Endothelial cell of umbilical vein (primary cell): Measurements from ENCODE around the gene ELOVL5. TPM values are rescaled to one million over a fixed set of nuclear protein-coding genes. Genes with fewer than 3 reads are reported as not detected.

ENCODE experiments used
- BruUV-seq: library from RNA; stranded (reverse); fragments of 400-500 nt; replicated peaks from 2 replicates; lab custom pipeline; 2021; lab: Mats Ljungman, UMichigan
- CTCF ChIA-PET: fragments of 300-600, 350-600 bp; sonication (Branson Sonifier 250); formaldehyde crosslinking; loops from one replicate; lab custom pipeline; 2021; ENCODE audit warnings: antibody characterized with exemption, inconsistent platforms; lab: Charles Lee
- POLR2A ChIA-PET: fragments of 300-600, 350-600 bp; sonication (Branson Sonifier 250); formaldehyde crosslinking; loops from one replicate; lab custom pipeline; 2021; ENCODE audit warnings: antibody characterized with exemption, inconsistent platforms; lab: Charles Lee
- DNase-seq: peaks from one replicate; pipeline ENCODE4 v3.0.0-alpha.2; 2011; ENCODE audit warnings: low read depth, low spot score
- FAIRE-seq: peaks from 2 replicates; lab custom pipeline; 2011; peaks lifted over from hg19 to GRCh38; lab: Jason Lieb, UNC
- H2AFZ ChIP-seq: 2 replicates; pipeline ENCODE4 v1.6.0; 2012; ENCODE audit warnings: low read depth, low read length, control low read depth, inconsistent platforms
- H3K27ac ChIP-seq: 2 replicates; pipeline ENCODE4 v1.5.1; 2011; ENCODE audit warnings: low read depth, mild to moderate bottlenecking, control low read depth, low read length, moderate library complexity; ENCODE audit not compliant: insufficient read depth
- H3K27me3 ChIP-seq, 2 experiments: 2 replicates each; pipeline versions ENCODE4 v1.6.0 to v1.6.1; 2011; ENCODE audit warnings: low read length in 2 of 2, mixed read lengths in 1 of 2; ENCODE audit not compliant: control insufficient read depth in 2 of 2, insufficient read depth in 2 of 2
- H3K36me3 ChIP-seq, 2 experiments: 2 replicates in 1 of 2; 3 replicates in 1 of 2; pipeline ENCODE4 v1.5.1; 2011; ENCODE audit warnings: low read length in 2 of 2, mild to moderate bottlenecking in 1 of 2, moderate library complexity in 1 of 2; ENCODE audit not compliant: control insufficient read depth in 2 of 2, insufficient read depth in 2 of 2; ENCODE audit errors: extremely low read depth in 1 of 2
- H3K4me1 ChIP-seq: 3 replicates; pipeline ENCODE4 v1.5.1; 2011; ENCODE audit warnings: mild to moderate bottlenecking, low read length; ENCODE audit not compliant: control insufficient read depth, insufficient read depth; ENCODE audit errors: extremely low read depth
- H3K4me2 ChIP-seq: 2 replicates; pipeline ENCODE4 v1.6.1; 2011; ENCODE audit warnings: low read length, control low read depth, mixed read lengths; ENCODE audit not compliant: insufficient read depth
- H3K4me3 ChIP-seq, 3 experiments: fragments of 200-600 bp in 1 of 3; sonication (generic), shearing (Covaris generic) in 1 of 3; replicated peaks in 1 of 3; 2 replicates each; pipeline ENCODE4 v1.5.1; 2011 to 2016; ENCODE audit warnings: control low read depth in 3 of 3, low read length in 3 of 3, mild to moderate bottlenecking in 2 of 3, inconsistent platforms in 1 of 3, low read depth in 1 of 3, moderate library complexity in 1 of 3; ENCODE audit not compliant: insufficient read depth in 1 of 3
- H3K79me2 ChIP-seq: 2 replicates; pipeline ENCODE4 v1.6.0; 2012; ENCODE audit warnings: low read length, inconsistent platforms; ENCODE audit not compliant: control insufficient read depth, insufficient read depth
- H3K9ac ChIP-seq: replicated peaks from 2 replicates; pipeline ENCODE3; 2011; ENCODE audit warnings: low read length, control low read depth; ENCODE audit not compliant: insufficient read depth; ENCODE audit errors: extremely low read depth
- H3K9me1 ChIP-seq: replicated peaks from 3 replicates; pipeline ENCODE4 v1.6.0; 2011; ENCODE audit warnings: mild to moderate bottlenecking, low read length; ENCODE audit not compliant: control insufficient read depth, insufficient read depth; ENCODE audit errors: extremely low read depth
- H3K9me3 ChIP-seq: replicated peaks from 2 replicates; pipeline ENCODE4 v1.5.1; 2012; ENCODE audit warnings: low read length, inconsistent platforms; ENCODE audit not compliant: control insufficient read depth, insufficient read depth
- H4K20me1 ChIP-seq: replicated peaks from 2 replicates; pipeline ENCODE3; 2011; ENCODE audit warnings: mild to moderate bottlenecking, low read length; ENCODE audit not compliant: control insufficient read depth, insufficient read depth; ENCODE audit errors: extremely low read depth
- CTCF ChIP-seq, 2 donors: IDR thresholded peaks; 1 replicate in 1 of 2; 2 replicates in 1 of 2; pipeline ENCODE4 v1.5.1; 2011; ENCODE audit warnings: low read length in 2 of 2, mild to moderate bottlenecking in 2 of 2, moderate library complexity in 2 of 2, control low read depth in 1 of 2, inconsistent platforms in 1 of 2, low read depth in 1 of 2; ENCODE audit not compliant: insufficient read depth in 1 of 2; ENCODE audit errors: extremely low read depth in 1 of 2
- EZH2 ChIP-seq: IDR thresholded peaks from 2 replicates; pipeline ENCODE4 v1.6.1; 2012; ENCODE audit warnings: borderline replicate concordance, low read depth, mild to moderate bottlenecking, moderate library complexity, low read length, inconsistent platforms; ENCODE audit not compliant: severe bottlenecking
- FOS ChIP-seq: IDR thresholded peaks from 2 replicates; pipeline ENCODE4 v1.6.1; 2011; ENCODE audit warnings: mild to moderate bottlenecking, low read length, moderate library complexity, borderline replicate concordance; ENCODE audit not compliant: insufficient read depth
- JUN ChIP-seq: IDR thresholded peaks from 2 replicates; pipeline ENCODE4 v1.6.1; 2011; ENCODE audit warnings: borderline replicate concordance, low read depth; ENCODE audit not compliant: insufficient read length, insufficient read depth
- dilution Hi-C: fragments of 300-500 bp; cut with MboI; formaldehyde crosslinking; loops from one replicate; pipeline ENCODE4 v1.15.0; 2019; ENCODE audit warnings: low sequenced_read_pairs; ENCODE audit not compliant: extremely low pct_ligation_motif_present
- intact Hi-C: fragments of 100-400 bp; cut with micrococcal nuclease; formaldehyde crosslinking; loops from one replicate; pipeline ENCODE4 v1.10.0; 2022
- polyA plus RNA-seq, 4 experiments: library from polyadenylated mRNA; depleted of rRNA in 3 of 4; stranded (reverse) in 3 of 4; unstranded in 1 of 4; fragments of >200 nt; gene quantifications; 2 replicates each; pipeline versions ENCODE4 v1.2.1 to v1.2.3, GENCODE V29; 2011 to 2012; ENCODE audit warnings: missing spikeins in 1 of 4
- total RNA-seq: library from RNA; stranded (reverse); gene quantifications from 2 replicates; pipeline ENCODE4 v1.2.3, GENCODE V29; 2021

Gene ELOVL5
- total and polyA plus RNA-seq, 2 donors (not counting 3 experiments of a cell fraction or from before 2014, with no cell fraction given), result 85.9 to 140 TPM

GRCh38 chr6:53240761-53241160 lies 108.0 kb downstream of the ELOVL5 start:
- Histone ChIP-seq H3K4me1 (no peaks in the 10 kb centered on the region), H3K79me2 (no peaks in the 10 kb centered on the region), H3K27ac (no peak overlapping the region), H2AFZ (no peak overlapping the region), H3K36me3 (no peaks in the 10 kb centered on the region), H3K9me3 (no peaks in the 10 kb centered on the region), H3K4me3 (no peak overlapping the region), H3K9ac (no peak overlapping the region), H4K20me1 (no peaks in the 10 kb centered on the region), H3K27me3 (no peaks in the 10 kb centered on the region), H3K4me2 (no peak overlapping the region), H3K9me1 (no peaks in the 10 kb centered on the region)
- FAIRE-seq (no peak), DNase-seq (no peak)
- no TSS peak for BruUV-seq
- TF ChIP-seq EZH2 (no peak), CTCF (IDR thresholded peaks at IDR 0.05; ENCODE audit: extremely low read depth in 1 of 2, insufficient read depth in 1 of 2, low read depth in 1 of 2, low read length in 2 of 2) (no peak), FOS (no peak)
- intact Hi-C loops (no loop called here), dilution Hi-C loops (no loop called here)
- ChIA-PET POLR2A (no interaction called here), CTCF (no interaction called here)

- intact Hi-C loops, result no loop called here
- ChIA-PET CTCF (no interaction called here), POLR2A (no interaction called here)
- Histone ChIP-seq H3K4me2 (no peak overlapping the region), H3K9me3 (no peaks in the 10 kb centered on the region), H3K36me3 (no peaks in the 10 kb centered on the region), H3K9ac (no peak overlapping the region), H3K4me1 (no peaks in the 10 kb centered on the region), H4K20me1 (no peaks in the 10 kb centered on the region), H3K4me3 (no peak overlapping the region), H2AFZ (no peak overlapping the region), H3K27me3 (no peaks in the 10 kb centered on the region), H3K79me2 (no peaks in the 10 kb centered on the region), H3K27ac (no peak overlapping the region), H3K9me1 (no peaks in the 10 kb centered on the region)
- dilution Hi-C loops, result no loop called here
- no peak for TF ChIP-seq EZH2
- TF ChIP-seq JUN, result no peak
- no peak for FAIRE-seq
- BruUV-seq, result no TSS peak
- DNase-seq, result no peak
Observed at GRCh38 chr6:53240139-53240538, 108.6 kb downstream of the ELOVL5 start.
